ENCODE results near the gene GGA1. TPM values are rescaled to one million over a fixed set of nuclear protein-coding genes. Genes with fewer than 3 reads are reported as not detected.
"Not testable (repeated sequence)": the region's sequence is repeated elsewhere in the genome, so short reads cannot be mapped to it uniquely, and the experiment has no call there.

The GGA1 gene
- polyA plus RNA-seq, 1 of the 3 experiments (the other 2 are of a cell fraction), result 81.1 TPM

GRCh38 chr22:37601540-37602442 lies 6.8 kb upstream of the GGA1 start:
- no peak overlapping the region for H3K9ac ChIP-seq
- no peak for TF ChIP-seq IRF3 (IDR thresholded peaks at IDR 0.05; ENCODE audit: low read depth, low read length)
- TF ChIP-seq, protein P1, sequence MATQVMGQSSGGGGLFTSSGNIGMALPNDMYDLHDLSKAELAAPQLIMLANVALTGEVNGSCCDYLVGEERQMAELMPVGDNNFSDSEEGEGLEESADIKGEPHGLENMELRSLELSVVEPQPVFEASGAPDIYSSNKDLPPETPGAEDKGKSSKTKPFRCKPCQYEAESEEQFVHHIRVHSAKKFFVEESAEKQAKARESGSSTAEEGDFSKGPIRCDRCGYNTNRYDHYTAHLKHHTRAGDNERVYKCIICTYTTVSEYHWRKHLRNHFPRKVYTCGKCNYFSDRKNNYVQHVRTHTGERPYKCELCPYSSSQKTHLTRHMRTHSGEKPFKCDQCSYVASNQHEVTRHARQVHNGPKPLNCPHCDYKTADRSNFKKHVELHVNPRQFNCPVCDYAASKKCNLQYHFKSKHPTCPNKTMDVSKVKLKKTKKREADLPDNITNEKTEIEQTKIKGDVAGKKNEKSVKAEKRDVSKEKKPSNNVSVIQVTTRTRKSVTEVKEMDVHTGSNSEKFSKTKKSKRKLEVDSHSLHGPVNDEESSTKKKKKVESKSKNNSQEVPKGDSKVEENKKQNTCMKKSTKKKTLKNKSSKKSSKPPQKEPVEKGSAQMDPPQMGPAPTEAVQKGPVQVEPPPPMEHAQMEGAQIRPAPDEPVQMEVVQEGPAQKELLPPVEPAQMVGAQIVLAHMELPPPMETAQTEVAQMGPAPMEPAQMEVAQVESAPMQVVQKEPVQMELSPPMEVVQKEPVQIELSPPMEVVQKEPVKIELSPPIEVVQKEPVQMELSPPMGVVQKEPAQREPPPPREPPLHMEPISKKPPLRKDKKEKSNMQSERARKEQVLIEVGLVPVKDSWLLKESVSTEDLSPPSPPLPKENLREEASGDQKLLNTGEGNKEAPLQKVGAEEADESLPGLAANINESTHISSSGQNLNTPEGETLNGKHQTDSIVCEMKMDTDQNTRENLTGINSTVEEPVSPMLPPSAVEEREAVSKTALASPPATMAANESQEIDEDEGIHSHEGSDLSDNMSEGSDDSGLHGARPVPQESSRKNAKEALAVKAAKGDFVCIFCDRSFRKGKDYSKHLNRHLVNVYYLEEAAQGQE (IDR thresholded peaks at IDR 0.05; ENCODE audit: low read depth, low read length), result no peak
- no peak for TF ChIP-seq NFIC (IDR thresholded peaks at IDR 0.05; ENCODE audit: borderline replicate concordance)
- no peak for TF ChIP-seq POLR2AphosphoS5 (IDR thresholded peaks at IDR 0.05; ENCODE audit: low read depth, low read length)
- TF ChIP-seq GABPA (IDR thresholded peaks at IDR 0.05; ENCODE audit: low read depth), result no peak
- no peak for TF ChIP-seq ELF1 (IDR thresholded peaks at IDR 0.05)
- TF ChIP-seq GATA2 (CRISPR knock-in tag; IDR thresholded peaks at IDR 0.05), result no peak
- no peak for TF ChIP-seq RAD21 (IDR thresholded peaks at IDR 0.05; ENCODE audit: low read length)
- no peak for TF ChIP-seq MEF2A (IDR thresholded peaks at IDR 0.05; ENCODE audit: borderline replicate concordance, low read depth)
- TF ChIP-seq, protein P2, sequence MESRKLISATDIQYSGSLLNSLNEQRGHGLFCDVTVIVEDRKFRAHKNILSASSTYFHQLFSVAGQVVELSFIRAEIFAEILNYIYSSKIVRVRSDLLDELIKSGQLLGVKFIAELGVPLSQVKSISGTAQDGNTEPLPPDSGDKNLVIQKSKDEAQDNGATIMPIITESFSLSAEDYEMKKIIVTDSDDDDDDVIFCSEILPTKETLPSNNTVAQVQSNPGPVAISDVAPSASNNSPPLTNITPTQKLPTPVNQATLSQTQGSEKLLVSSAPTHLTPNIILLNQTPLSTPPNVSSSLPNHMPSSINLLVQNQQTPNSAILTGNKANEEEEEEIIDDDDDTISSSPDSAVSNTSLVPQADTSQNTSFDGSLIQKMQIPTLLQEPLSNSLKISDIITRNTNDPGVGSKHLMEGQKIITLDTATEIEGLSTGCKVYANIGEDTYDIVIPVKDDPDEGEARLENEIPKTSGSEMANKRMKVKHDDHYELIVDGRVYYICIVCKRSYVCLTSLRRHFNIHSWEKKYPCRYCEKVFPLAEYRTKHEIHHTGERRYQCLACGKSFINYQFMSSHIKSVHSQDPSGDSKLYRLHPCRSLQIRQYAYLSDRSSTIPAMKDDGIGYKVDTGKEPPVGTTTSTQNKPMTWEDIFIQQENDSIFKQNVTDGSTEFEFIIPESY (IDR thresholded peaks at IDR 0.05; ENCODE audit: borderline replicate concordance, low read depth), result no peak
- no peak for TF ChIP-seq FOXM1 (IDR thresholded peaks at IDR 0.05; ENCODE audit: low read depth)
- TF ChIP-seq TAF1 (IDR thresholded peaks at IDR 0.05; ENCODE audit: borderline replicate concordance, low read depth, low read length), result no peak
- TF ChIP-seq TCF12 (IDR thresholded peaks at IDR 0.05), result no peak
- TF ChIP-seq EZH2phosphoT487 (IDR thresholded peaks at IDR 0.05; ENCODE audit: borderline replicate concordance, low read depth), result no peak
- no peak for TF ChIP-seq NRF1 (IDR thresholded peaks at IDR 0.05; ENCODE audit: low read depth, low read length)
- no peak for TF ChIP-seq FOSL2 (IDR thresholded peaks at IDR 0.05; ENCODE audit: borderline replicate concordance, low read depth)
- no peak for TF ChIP-seq JUND (IDR thresholded peaks at IDR 0.05)
- no peak overlapping the region for H3K27ac ChIP-seq (ENCODE audit: low read depth in 2 of 2, low read length in 1 of 2)
- no peaks in the 10 kb centered on the region for H3F3A ChIP-seq (replicated peaks; ENCODE audit: insufficient read depth)
- no peaks in the 10 kb centered on the region for H3K9me3 ChIP-seq
- H4K20me1 ChIP-seq (ENCODE audit: insufficient read depth), result no peaks in the 10 kb centered on the region
- H3K36me3 ChIP-seq (replicated peaks in 1 of 2; ENCODE audit: control insufficient read depth in 1 of 2, insufficient read depth in 2 of 2, low read length in 1 of 2), result no peaks in the 10 kb centered on the region
- CTCF ChIA-PET, result interaction anchor here (0.6 to 2.6 kb wide), 4 partner anchors 9 to 63 kb away, joined by 3 to 17 read pairs (median 5); no protein-coding TSS in a partner anchor
- POLR2A ChIA-PET, result no interaction called here
- H3K27me3 ChIP-seq (ENCODE audit: insufficient read depth), result no peaks in the 10 kb centered on the region
- H2AFZ ChIP-seq (ENCODE audit: low read depth), result no peak overlapping the region
- 59% methylated on average over 14 of the region's 14 CpGs for WGBS (ENCODE audit: low lambda C conversion rate)
- no peaks in the 10 kb centered on the region for H3K79me2 ChIP-seq (ENCODE audit: insufficient read depth)
- no peak for DNase-seq
- no peaks in the 10 kb centered on the region for H3K9me2 ChIP-seq
- H3K4me2 ChIP-seq, result no peak overlapping the region
- H3K4me3 ChIP-seq (ENCODE audit: low read depth in 2 of 2, low read length in 1 of 2), result no peak overlapping the region
- peaks cover 0 to under 1% of the 10 kb centered on the region in 2 experiments; a peak in 1 of 4 replicates for H3K4me1 ChIP-seq (ENCODE audit: control insufficient read depth in 1 of 2, insufficient read depth in 2 of 2, low read depth in 1 of 2, low read length in 1 of 2)

GRCh38 chr22:37602546-37603277 lies 5.9 kb upstream of the GGA1 start:
- WGBS (ENCODE audit: low lambda C conversion rate), result 47% methylated on average over 5 of the region's 5 CpGs
- H3F3A ChIP-seq (replicated peaks; ENCODE audit: insufficient read depth); H3K9ac ChIP-seq; H4K20me1 ChIP-seq (ENCODE audit: insufficient read depth); H3K4me3 ChIP-seq (ENCODE audit: low read depth in 2 of 2, low read length in 1 of 2); H3K27me3 ChIP-seq (ENCODE audit: insufficient read depth); H3K4me1 ChIP-seq (ENCODE audit: control insufficient read depth in 1 of 2, insufficient read depth in 2 of 2, low read depth in 1 of 2, low read length in 1 of 2); POLR2A ChIA-PET; H3K9me3 ChIP-seq; H3K4me2 ChIP-seq; H3K36me3 ChIP-seq (replicated peaks in 1 of 2; ENCODE audit: control insufficient read depth in 1 of 2, insufficient read depth in 2 of 2, low read length in 1 of 2); H3K27ac ChIP-seq (ENCODE audit: low read depth in 2 of 2, low read length in 1 of 2); DNase-seq; H3K79me2 ChIP-seq (ENCODE audit: insufficient read depth); H2AFZ ChIP-seq (ENCODE audit: low read depth); H3K9me2 ChIP-seq: not testable (repeated sequence)
- CTCF ChIA-PET, result interaction anchor here (0.6 to 2.6 kb wide), 5 partner anchors 10 to 64 kb away, joined by 3 to 17 read pairs (median 6); no protein-coding TSS in a partner anchor
